ENCODE measurements around the gene GINS1.

GINS1 gene

DNA sequence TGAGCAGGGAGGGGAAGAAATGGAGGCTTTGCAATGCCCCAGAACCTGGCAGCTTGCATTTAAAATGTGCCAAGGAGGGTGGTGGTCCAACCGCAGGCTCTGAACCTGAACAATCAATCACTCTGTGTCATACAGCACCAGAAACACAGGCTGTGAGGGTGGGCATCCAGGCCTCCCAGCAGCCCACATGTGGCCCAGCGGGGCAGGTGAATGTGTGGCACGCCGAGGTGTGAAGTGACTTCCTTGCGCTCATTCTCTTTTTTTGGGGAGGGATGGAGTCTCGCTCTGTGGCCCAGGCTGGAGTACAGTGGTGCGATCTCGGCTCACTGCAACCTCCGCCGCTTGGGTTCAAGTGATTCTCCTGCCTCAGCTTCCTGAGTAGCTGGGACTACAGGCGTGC is 80.5 kb downstream of the GINS1 start:
- H3K4me3 ChIP-seq (replicated peaks; ENCODE audit: insufficient read depth, low read length), result no peak overlapping the region
- no peak for DNase-seq (ENCODE audit: low read depth in 1 of 2, low spot score in 1 of 2)
- no peak overlapping the region for H3K27ac ChIP-seq (replicated peaks)
- TF ChIP-seq POLR2AphosphoS5 (IDR thresholded peaks at IDR 0.05; ENCODE audit: low read depth), result no peak
- TF ChIP-seq, protein P1, sequence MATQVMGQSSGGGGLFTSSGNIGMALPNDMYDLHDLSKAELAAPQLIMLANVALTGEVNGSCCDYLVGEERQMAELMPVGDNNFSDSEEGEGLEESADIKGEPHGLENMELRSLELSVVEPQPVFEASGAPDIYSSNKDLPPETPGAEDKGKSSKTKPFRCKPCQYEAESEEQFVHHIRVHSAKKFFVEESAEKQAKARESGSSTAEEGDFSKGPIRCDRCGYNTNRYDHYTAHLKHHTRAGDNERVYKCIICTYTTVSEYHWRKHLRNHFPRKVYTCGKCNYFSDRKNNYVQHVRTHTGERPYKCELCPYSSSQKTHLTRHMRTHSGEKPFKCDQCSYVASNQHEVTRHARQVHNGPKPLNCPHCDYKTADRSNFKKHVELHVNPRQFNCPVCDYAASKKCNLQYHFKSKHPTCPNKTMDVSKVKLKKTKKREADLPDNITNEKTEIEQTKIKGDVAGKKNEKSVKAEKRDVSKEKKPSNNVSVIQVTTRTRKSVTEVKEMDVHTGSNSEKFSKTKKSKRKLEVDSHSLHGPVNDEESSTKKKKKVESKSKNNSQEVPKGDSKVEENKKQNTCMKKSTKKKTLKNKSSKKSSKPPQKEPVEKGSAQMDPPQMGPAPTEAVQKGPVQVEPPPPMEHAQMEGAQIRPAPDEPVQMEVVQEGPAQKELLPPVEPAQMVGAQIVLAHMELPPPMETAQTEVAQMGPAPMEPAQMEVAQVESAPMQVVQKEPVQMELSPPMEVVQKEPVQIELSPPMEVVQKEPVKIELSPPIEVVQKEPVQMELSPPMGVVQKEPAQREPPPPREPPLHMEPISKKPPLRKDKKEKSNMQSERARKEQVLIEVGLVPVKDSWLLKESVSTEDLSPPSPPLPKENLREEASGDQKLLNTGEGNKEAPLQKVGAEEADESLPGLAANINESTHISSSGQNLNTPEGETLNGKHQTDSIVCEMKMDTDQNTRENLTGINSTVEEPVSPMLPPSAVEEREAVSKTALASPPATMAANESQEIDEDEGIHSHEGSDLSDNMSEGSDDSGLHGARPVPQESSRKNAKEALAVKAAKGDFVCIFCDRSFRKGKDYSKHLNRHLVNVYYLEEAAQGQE (IDR thresholded peaks at IDR 0.05; ENCODE audit: insufficient replicate concordance, low read depth), result no peak
- TF ChIP-seq, protein P2, sequence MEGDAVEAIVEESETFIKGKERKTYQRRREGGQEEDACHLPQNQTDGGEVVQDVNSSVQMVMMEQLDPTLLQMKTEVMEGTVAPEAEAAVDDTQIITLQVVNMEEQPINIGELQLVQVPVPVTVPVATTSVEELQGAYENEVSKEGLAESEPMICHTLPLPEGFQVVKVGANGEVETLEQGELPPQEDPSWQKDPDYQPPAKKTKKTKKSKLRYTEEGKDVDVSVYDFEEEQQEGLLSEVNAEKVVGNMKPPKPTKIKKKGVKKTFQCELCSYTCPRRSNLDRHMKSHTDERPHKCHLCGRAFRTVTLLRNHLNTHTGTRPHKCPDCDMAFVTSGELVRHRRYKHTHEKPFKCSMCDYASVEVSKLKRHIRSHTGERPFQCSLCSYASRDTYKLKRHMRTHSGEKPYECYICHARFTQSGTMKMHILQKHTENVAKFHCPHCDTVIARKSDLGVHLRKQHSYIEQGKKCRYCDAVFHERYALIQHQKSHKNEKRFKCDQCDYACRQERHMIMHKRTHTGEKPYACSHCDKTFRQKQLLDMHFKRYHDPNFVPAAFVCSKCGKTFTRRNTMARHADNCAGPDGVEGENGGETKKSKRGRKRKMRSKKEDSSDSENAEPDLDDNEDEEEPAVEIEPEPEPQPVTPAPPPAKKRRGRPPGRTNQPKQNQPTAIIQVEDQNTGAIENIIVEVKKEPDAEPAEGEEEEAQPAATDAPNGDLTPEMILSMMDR (IDR thresholded peaks at IDR 0.05; ENCODE audit: insufficient read depth, low read length), result no peak
- no peak for TF ChIP-seq GABPA (IDR thresholded peaks at IDR 0.05; ENCODE audit: low read depth)
- TF ChIP-seq SPI1 (IDR thresholded peaks at IDR 0.05; ENCODE audit: borderline replicate concordance, low read depth), result no peak
- H3K27me3 ChIP-seq (ENCODE audit: insufficient read depth, poor library complexity, severe bottlenecking), result peaks cover 19% of the 10 kb centered on the region

DNA sequence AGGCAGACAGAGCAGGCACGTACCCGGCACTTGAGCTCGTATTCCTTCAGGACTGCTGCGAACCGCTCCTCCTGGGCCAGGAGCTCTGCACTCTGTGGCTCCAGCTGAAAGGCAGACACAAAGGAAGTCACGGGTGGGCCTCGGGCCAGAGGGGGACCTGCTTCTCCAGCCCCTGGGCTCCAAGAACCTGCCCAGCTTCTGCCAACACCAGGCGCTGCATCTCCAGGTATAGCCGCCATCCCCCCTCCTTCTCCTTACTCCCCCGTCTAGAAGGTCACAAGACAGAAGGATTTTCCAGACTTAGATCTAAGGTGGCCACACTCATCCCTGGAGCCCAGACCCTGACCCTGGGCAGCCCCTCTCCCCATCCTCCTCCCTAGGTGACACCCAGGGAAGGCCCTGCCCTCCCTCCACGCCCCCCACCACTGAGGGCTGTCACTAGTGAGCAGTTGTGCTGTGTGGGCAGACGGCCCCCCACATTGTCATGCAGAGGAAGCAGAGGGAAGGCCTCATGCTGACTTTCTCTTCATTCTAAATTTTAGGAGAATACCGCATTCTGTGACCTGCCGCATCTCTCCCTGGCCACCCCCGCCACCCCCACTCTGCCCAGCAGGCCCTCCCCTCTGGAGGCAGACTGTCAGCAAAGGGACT is 81.9 kb downstream of the GINS1 start:
- no peak for TF ChIP-seq POLR2AphosphoS5 (IDR thresholded peaks at IDR 0.05; ENCODE audit: low read depth)
- TF ChIP-seq SPI1 (IDR thresholded peaks at IDR 0.05; ENCODE audit: borderline replicate concordance, low read depth), result no peak
- no peak for TF ChIP-seq GABPA (IDR thresholded peaks at IDR 0.05; ENCODE audit: low read depth)
- TF ChIP-seq, protein P1 (IDR thresholded peaks at IDR 0.05; ENCODE audit: insufficient replicate concordance, low read depth), result no peak
- TF ChIP-seq, protein P2 (IDR thresholded peaks at IDR 0.05; ENCODE audit: insufficient read depth, low read length), result no peak
- DNase-seq (ENCODE audit: low read depth in 1 of 2, low spot score in 1 of 2), result no peak
- Histone ChIP-seq H3K27me3 (ENCODE audit: insufficient read depth, poor library complexity, severe bottlenecking) (peaks cover 19% of the 10 kb centered on the region), H3K27ac (replicated peaks) (no peak overlapping the region), H3K4me3 (replicated peaks; ENCODE audit: insufficient read depth, low read length) (no peak overlapping the region)

DNA sequence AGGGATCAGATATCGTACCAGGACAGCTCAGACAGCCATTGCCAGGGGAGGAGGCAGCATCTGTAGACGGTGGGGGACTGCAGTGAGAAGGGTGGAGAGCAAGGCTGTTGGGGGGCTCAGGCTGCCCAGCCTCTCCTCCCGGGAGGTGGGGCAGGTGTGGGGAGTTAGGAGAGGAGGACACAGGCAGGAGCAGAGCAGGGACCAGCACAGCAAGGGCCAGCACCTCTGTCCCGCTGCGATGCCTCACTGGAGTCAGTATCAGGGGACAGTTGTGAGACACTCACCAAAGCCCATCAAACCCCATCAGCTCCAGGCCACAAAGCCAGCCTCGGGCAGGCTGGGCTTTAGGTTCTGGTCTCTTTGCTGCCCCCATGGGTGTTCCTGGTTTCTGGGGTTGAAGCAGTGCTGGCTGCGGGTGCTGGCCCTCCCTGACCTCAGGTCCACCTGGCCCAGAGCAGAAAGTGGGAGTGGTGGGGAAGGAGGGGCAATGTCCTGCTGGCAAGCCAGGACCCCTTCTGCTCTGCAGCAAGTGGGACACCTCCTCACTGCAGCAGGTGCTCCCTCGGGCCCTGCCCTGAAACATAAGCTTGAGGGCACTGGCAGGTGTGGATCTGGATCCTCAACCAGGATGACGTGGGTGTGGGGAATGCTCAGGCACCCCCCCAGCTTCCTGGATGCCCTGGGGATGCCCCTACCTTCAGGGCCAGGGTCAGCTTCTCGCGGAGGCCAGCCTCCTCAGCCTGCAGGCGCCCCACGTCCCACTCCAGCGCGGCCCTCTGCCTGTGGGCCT is 83.4 kb downstream of the GINS1 start:
- TF ChIP-seq GABPA (IDR thresholded peaks at IDR 0.05; ENCODE audit: low read depth) (no peak), POLR2AphosphoS5 (IDR thresholded peaks at IDR 0.05; ENCODE audit: low read depth) (no peak), SPI1 (IDR thresholded peaks at IDR 0.05; ENCODE audit: borderline replicate concordance, low read depth) (no peak)
- TF ChIP-seq, protein P1 (IDR thresholded peaks at IDR 0.05; ENCODE audit: insufficient replicate concordance, low read depth), result no peak
- TF ChIP-seq, protein P2 (IDR thresholded peaks at IDR 0.05; ENCODE audit: insufficient read depth, low read length), result no peak
- no peak overlapping the region for H3K27ac ChIP-seq (replicated peaks)
- no peak overlapping the region for H3K4me3 ChIP-seq (replicated peaks; ENCODE audit: insufficient read depth, low read length)
- DNase-seq (ENCODE audit: low read depth in 1 of 2, low spot score in 1 of 2), result no peak
- H3K27me3 ChIP-seq (ENCODE audit: insufficient read depth, poor library complexity, severe bottlenecking), result peaks cover 8% of the 10 kb centered on the region

Measured in HL-60 (cell line).